Gastrocnemius medialis (tissue), 4 donors: ENCODE measurements around the gene PEX5L. TPM values are rescaled to one million over a fixed set of nuclear protein-coding genes. Genes with fewer than 3 reads are reported as not detected.

Source experiments
- ATAC-seq, 2 donors: fragments of 150-250 bp; one replicate each; pipeline ENCODE4 v1.9.1; 2016
- DNase-seq, 2 donors: peaks; one replicate each; pipeline ENCODE4 v3.0.0-alpha.2; 2019
- H3K27ac ChIP-seq, 4 donors: fragments of 200-600 bp; sonication (generic); 1 replicate in 1 of 4; 2 replicates in 3 of 4; pipeline ENCODE4 v1.5.1; 2016 to 2018; ENCODE audit warnings: mild to moderate bottlenecking in 2 of 4, moderate library complexity in 1 of 4
- H3K27me3 ChIP-seq, 3 donors: fragments of 200-600 bp; sonication (generic) in 2 of 3; 1 replicate in 1 of 3; 2 replicates in 2 of 3; pipeline versions ENCODE4 v1.5.1 to v1.6.0; 2016 to 2019; ENCODE audit warnings: mild to moderate bottlenecking in 1 of 3, moderate library complexity in 1 of 3
- H3K36me3 ChIP-seq, 2 donors: fragments of 200-600 bp; sonication (generic) in 1 of 2; one replicate each; pipeline ENCODE4 v1.5.1; 2017 to 2018
- H3K4me1 ChIP-seq, 2 donors: fragments of 200-600 bp; sonication (generic) in 1 of 2; one replicate each; pipeline ENCODE4 v1.5.1; 2016 to 2017; ENCODE audit warnings: mild to moderate bottlenecking in 2 of 2
- H3K4me3 ChIP-seq, 4 donors: fragments of 200-600 bp; sonication (generic) in 3 of 4; 1 replicate in 1 of 4; 2 replicates in 3 of 4; pipeline ENCODE4 v1.5.1; 2016 to 2019; ENCODE audit warnings: mild to moderate bottlenecking in 2 of 4
- H3K9me3 ChIP-seq, 3 donors: fragments of 200-600 bp; sonication (generic) in 2 of 3; 1 replicate in 1 of 3; 2 replicates in 2 of 3; pipeline ENCODE4 v1.5.1; 2016 to 2019
- POLR2A ChIP-seq, 2 donors: fragments of 450-650 bp; IDR thresholded peaks; one replicate each; pipeline ENCODE4 v1.6.1; 2017; ENCODE audit warnings: antibody characterized with exemption in 2 of 2, mild to moderate bottlenecking in 2 of 2, moderate library complexity in 2 of 2
- in situ Hi-C, 4 donors: fragments of 200-750 bp; cut with MboI; loops; one replicate each; pipeline versions ENCODE4 v1.15.0 to v1.8.0; 2017; ENCODE audit warnings: low sequenced_read_pairs in 4 of 4
- intact Hi-C: fragments of 100-400 bp; cut with DNase I; formaldehyde crosslinking; loops from one replicate; pipeline ENCODE4 v1.15.1; 2023; ENCODE audit warnings: low total_unique reads
- total RNA-seq, 4 donors: library from RNA; depleted of rRNA; stranded (reverse); fragments of >200 nt; gene quantifications; one replicate each; pipeline versions ENCODE4 v1.1.0 to v1.2.3, GENCODE V29; 2016
- TF ChIP-seq, protein P1 (sequence below), 5 experiments: fragments of 450-650 bp in 3 of 5; fragments of 200-600 bp in 2 of 5; sonication (generic) in 2 of 5; IDR thresholded peaks in 4 of 5; conservative IDR thresholded peaks in 1 of 5; 1 replicate in 4 of 5; 2 replicates in 1 of 5; pipeline ENCODE4 v1.5.1; 2016 to 2019; ENCODE audit warnings: antibody characterized with exemption in 5 of 5, mild to moderate bottlenecking in 3 of 5, moderate library complexity in 3 of 5

The PEX5L gene
- total RNA-seq, 4 donors from 2014 or later = 0.16 TPM; not detected in 3

DNA sequence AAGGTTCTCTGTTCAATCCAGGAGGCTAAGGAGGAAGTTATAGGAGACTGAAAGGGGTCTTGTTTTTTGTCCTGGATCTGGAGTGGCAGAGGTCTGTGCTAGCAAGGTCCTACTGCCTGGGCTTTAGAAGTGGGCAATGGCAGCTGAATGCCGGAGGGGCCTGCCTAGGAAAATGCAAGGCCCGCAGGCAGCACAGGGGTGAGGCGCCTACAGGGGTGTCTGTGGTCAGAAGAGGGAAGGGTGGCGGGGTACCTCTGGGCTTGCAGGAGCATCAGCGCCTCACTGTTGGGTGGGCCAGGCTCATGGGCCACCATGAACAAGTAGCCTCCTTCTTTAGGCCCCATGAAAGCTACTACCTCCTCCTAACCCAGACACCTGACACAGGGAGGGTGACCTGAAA is 175.4 kb downstream of the PEX5L start:
- Histone ChIP-seq H3K4me3 (no peak overlapping the region), H3K36me3 (no peaks in the 10 kb centered on the region), H3K27ac (no peak overlapping the region), H3K27me3 (no peaks in the 10 kb centered on the region), H3K9me3 (no peaks in the 10 kb centered on the region), H3K4me1 (no peaks in the 10 kb centered on the region)
- DNase-seq = no peak
- intact Hi-C loops (no loop called here), in situ Hi-C loops (no loop called here)
- no peak for ATAC-seq
- TF ChIP-seq, protein P1, sequence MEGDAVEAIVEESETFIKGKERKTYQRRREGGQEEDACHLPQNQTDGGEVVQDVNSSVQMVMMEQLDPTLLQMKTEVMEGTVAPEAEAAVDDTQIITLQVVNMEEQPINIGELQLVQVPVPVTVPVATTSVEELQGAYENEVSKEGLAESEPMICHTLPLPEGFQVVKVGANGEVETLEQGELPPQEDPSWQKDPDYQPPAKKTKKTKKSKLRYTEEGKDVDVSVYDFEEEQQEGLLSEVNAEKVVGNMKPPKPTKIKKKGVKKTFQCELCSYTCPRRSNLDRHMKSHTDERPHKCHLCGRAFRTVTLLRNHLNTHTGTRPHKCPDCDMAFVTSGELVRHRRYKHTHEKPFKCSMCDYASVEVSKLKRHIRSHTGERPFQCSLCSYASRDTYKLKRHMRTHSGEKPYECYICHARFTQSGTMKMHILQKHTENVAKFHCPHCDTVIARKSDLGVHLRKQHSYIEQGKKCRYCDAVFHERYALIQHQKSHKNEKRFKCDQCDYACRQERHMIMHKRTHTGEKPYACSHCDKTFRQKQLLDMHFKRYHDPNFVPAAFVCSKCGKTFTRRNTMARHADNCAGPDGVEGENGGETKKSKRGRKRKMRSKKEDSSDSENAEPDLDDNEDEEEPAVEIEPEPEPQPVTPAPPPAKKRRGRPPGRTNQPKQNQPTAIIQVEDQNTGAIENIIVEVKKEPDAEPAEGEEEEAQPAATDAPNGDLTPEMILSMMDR (IDR thresholded peaks at IDR 0.05 in 4 of 5, conservative IDR thresholded peaks at IDR 0.05 in 1 of 5) = no peak
- no peak for TF ChIP-seq POLR2A (IDR thresholded peaks at IDR 0.05)

DNA sequence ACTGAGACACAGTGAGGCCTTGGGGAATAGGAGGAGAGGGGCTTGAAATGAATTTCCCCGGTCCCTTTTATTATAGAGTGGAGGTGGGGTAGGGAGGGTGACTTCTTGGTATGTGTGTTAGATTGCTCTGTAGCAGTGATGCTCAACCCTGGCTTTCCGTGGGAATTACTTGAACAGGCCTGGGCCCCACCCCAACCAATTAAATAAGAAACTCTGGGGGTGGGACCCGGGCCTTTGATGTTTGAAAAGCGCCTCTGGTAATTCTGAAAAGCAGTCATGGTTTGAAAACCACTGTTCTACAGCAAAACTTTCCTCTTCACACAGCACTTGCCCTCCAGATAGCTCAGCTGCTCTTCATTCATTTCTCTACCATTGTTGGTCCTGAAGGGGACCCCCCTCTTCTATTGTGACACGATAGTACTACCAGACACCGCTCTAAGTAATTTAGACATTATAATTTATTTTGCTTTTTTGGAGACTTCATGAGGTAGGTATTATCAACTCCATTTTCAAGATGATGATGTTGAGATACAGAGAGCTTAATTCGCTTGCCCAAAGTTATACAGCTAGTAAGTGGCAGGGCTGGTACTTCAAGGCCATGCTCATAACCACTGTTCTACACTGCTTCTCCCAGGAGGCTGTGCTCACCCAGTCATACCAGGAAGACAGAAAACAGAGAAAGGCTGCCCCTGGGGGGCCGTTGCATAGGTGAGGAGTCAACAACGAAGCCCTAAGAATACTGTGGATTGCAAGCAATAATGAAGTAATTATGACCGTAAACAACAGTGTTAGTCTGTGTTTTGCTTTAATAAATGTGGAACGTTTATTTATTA is 176.2 kb downstream of the PEX5L start:
- Histone ChIP-seq H3K36me3 (no peaks in the 10 kb centered on the region), H3K4me1 (no peaks in the 10 kb centered on the region), H3K9me3 (no peaks in the 10 kb centered on the region), H3K27ac (no peak overlapping the region), H3K4me3 (no peak overlapping the region), H3K27me3 (no peaks in the 10 kb centered on the region)
- no peak for DNase-seq
- no peak for TF ChIP-seq POLR2A (IDR thresholded peaks at IDR 0.05)
- TF ChIP-seq, protein P1 (IDR thresholded peaks at IDR 0.05 in 4 of 5, conservative IDR thresholded peaks at IDR 0.05 in 1 of 5) = no peak
- in situ Hi-C loops = no loop called here
- ATAC-seq = no peak
- intact Hi-C loops = no loop called here

DNA sequence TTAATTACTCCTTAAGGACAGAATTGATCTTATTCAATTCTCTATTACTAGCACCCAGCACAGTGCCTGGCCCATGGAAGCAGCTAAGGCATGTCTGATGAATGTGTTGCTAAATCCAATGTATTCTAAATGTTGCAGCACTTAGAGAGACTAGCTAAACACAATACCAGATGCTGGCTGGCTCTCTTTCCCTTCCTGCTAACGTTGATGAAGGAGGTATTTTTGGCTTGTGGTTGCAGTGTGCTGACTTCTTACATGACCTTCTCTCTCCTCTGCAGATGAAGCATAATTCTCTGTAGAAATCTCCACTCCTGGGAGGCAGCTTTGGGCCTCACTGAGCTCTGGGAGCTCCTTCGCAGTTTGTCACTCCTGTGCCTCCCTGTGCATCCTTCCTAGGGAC is 183.6 kb downstream of the PEX5L start:
- no peaks in the 10 kb centered on the region for H3K9me3 ChIP-seq
- DNase-seq (no peak), ATAC-seq (peak; percentile 24 to 35)
- intact Hi-C loops (no loop called here), in situ Hi-C loops (no loop called here)
- H3K36me3 ChIP-seq = no peaks in the 10 kb centered on the region
- H3K4me3 ChIP-seq = no peak overlapping the region
- no peak overlapping the region for H3K27ac ChIP-seq
- no peaks in the 10 kb centered on the region for H3K4me1 ChIP-seq
- H3K27me3 ChIP-seq = no peaks in the 10 kb centered on the region
- TF ChIP-seq, protein P1 (IDR thresholded peaks at IDR 0.05 in 4 of 5, conservative IDR thresholded peaks at IDR 0.05 in 1 of 5) = no peak
- TF ChIP-seq POLR2A (IDR thresholded peaks at IDR 0.05) = no peak

DNA sequence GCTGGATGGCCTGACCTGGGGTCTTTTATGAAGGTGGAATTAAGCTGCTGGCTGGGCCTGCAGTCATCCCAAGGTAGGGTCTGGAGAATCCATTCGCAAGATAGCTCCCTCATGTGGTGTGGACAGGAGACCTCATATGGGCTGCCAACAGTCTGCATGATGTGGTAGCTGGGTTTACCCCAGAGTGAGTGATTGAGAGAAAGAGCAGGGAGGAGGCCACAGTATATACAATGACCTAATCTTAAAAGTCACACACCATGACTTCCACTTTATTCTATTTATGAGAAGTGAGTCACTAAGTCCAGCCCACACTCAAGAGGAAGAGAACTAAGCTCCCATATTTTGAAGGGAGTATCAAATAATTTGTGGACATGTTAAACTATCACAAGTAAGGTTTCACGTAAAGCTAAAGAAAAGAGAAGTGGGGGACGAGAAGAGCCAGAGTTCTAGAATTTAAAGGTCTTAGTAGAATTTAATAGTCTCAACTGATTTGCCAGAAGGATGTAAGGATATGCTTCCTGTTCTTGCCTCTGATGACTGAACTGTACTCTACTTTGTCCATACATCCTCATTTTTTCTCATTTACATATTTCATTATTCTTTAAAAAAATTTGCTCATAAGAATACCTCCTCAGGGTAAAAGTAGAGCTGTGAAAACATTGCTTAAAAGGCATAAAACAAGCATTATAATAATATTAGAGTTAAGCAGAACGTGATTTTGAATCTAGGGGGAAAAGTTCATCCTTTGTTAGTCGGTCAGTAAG is 184.4 kb downstream of the PEX5L start:
- intact Hi-C loops (no loop called here), in situ Hi-C loops (no loop called here)
- DNase-seq (no peak), ATAC-seq (no peak)
- Histone ChIP-seq H3K27ac (no peak overlapping the region), H3K4me3 (no peak overlapping the region), H3K27me3 (no peaks in the 10 kb centered on the region), H3K36me3 (no peaks in the 10 kb centered on the region), H3K9me3 (no peaks in the 10 kb centered on the region), H3K4me1 (no peaks in the 10 kb centered on the region)
- TF ChIP-seq, protein P1 (IDR thresholded peaks at IDR 0.05 in 4 of 5, conservative IDR thresholded peaks at IDR 0.05 in 1 of 5) = no peak
- no peak for TF ChIP-seq POLR2A (IDR thresholded peaks at IDR 0.05)
